ENCODE data around the gene TAF8.

GRCh38 chr6:42029062-42029685, 21.1 kb upstream of the TAF8 start:
- TF ChIP-seq POLR2A (IDR thresholded peaks at IDR 0.05), result no peak
- no peak for TF ChIP-seq CTCF (IDR thresholded peaks at IDR 0.05)
